Ishikawa (cell line): ENCODE data around the gene ATP10D.

Experiments used
- EP300 ChIP-seq: IDR thresholded peaks from 2 replicates; pipeline ENCODE4 v1.6.1; 2012; ENCODE audit warnings: borderline replicate concordance
- FOXM1 ChIP-seq: IDR thresholded peaks from 2 replicates; pipeline ENCODE4 v1.6.1; 2012; ENCODE audit warnings: low read depth, borderline replicate concordance
- RAD21 ChIP-seq: IDR thresholded peaks from 2 replicates; pipeline ENCODE4 v1.6.1; 2012; ENCODE audit warnings: low read depth

DNA sequence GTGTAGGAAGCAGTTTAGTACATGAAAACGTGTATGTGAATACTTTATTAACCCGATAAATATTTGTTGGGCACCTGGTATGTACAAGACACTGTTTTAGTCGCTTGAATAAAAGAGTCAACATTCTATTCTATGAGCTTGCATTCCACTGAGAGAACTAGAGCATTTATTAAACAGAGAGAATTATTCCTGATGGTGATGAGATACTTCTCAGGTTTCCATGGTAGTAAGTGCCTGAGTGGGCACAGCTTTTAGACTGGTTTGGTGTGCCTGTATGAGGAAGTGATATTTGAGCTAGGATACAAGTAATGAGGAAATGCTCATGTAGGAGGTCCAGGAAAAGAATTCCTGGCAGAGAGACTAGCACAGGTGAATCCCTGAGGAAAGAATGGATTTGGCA is 94.2 kb downstream of the ATP10D start:
- no peak for TF ChIP-seq RAD21
- TF ChIP-seq FOXM1, result no peak
- TF ChIP-seq EP300, result no peak
